HFFc6 (cell line): ENCODE results near the gene PROCA1. TPM values are rescaled to one million over a fixed set of nuclear protein-coding genes. Genes with fewer than 3 reads are reported as not detected.

Experiments
- DNase-seq: peaks from one replicate; pipeline ENCODE4 v3.0.0-alpha.2; 2018
- H3K27ac Mint-ChIP-seq: 2 replicates; pipeline ENCODE4 v1.8.0; 2020; ENCODE audit warnings: mild to moderate bottlenecking, mixed read lengths
- H3K27me3 Mint-ChIP-seq: 2 replicates; pipeline ENCODE4 v1.8.0; 2021; ENCODE audit warnings: mild to moderate bottlenecking, moderate library complexity, mixed read lengths; ENCODE audit not compliant: insufficient read depth
- H3K36me3 Mint-ChIP-seq: 2 replicates; pipeline ENCODE4 v1.8.0; 2021; ENCODE audit warnings: low read depth, mixed read lengths
- H3K4me1 Mint-ChIP-seq: 2 replicates; pipeline ENCODE4 v1.8.0; 2020; ENCODE audit warnings: low read depth, mixed read lengths
- H3K4me3 Mint-ChIP-seq: 2 replicates; pipeline ENCODE4 v1.8.0; 2020; ENCODE audit warnings: mild to moderate bottlenecking, moderate library complexity, mixed read lengths
- H3K9me3 Mint-ChIP-seq: 2 replicates; pipeline ENCODE4 v1.8.0; 2020; ENCODE audit warnings: mild to moderate bottlenecking, mixed read lengths
- CTCF ChIP-seq: fragments of 200-600 bp; sonication (generic); IDR thresholded peaks from 2 replicates; pipeline ENCODE4 v1.5.0; 2021; ENCODE audit warnings: antibody characterized with exemption, mild to moderate bottlenecking
- total RNA-seq, 6 experiments: library from RNA; stranded (reverse); fragmentation: NEBNext Ultra II Directional; extraction: Animal tissue kit (Norgen Biotek cat#: 25700); gene quantifications; 2 replicates in 1 of 6; 3 replicates in 5 of 6; pipeline ENCODE4 v1.2.3, GENCODE V29; 2021

Gene PROCA1
- total RNA-seq, 6 experiments from 2014 or later, result 0.60 to 1.1 (median 0.70) TPM

- Mint-ChIP-seq H3K36me3 (peaks cover 35% of the 10 kb centered on the region), H3K9me3 (no peaks in the 10 kb centered on the region), H3K4me1 (no peaks in the 10 kb centered on the region), H3K4me3 (no peak overlapping the region), H3K27ac (no peak overlapping the region; the same call in 1 of the 2 replicates), H3K27me3 (no peaks in the 10 kb centered on the region)
- TF ChIP-seq CTCF, result no peak
- no peak for DNase-seq
Measured at GRCh38 chr17:28693869-28694268, 17.8 kb downstream of the PROCA1 start.

- no peaks in the 10 kb centered on the region for H3K27me3 Mint-ChIP-seq
- no peaks in the 10 kb centered on the region for H3K4me1 Mint-ChIP-seq
- no peak for TF ChIP-seq CTCF
- no peaks in the 10 kb centered on the region for H3K9me3 Mint-ChIP-seq
- peaks cover 53% of the 10 kb centered on the region for H3K36me3 Mint-ChIP-seq
- no peak overlapping the region for H3K27ac Mint-ChIP-seq
- DNase-seq, result no peak
- H3K4me3 Mint-ChIP-seq, result no peak overlapping the region
Measured at GRCh38 chr17:28689011-28689410, 22.7 kb downstream of the PROCA1 start.

DNA sequence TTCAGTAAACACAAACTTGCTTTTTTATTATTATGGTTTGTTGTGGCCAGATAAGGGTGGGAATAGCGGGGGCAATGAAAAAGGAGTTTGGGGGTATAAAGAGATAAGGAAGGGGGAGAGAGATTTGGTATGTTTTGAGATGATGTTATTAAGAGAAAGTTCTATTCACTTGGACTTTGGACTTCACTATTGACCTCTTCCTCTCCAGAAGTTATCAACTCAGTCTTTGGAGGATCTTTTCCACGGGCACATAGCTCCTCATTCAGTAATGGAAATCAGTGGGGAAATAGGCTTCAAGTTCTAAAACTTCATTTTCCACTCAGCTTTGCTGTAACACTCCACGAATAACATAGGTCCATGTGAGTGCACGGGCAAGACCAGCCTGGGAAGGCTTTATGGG, 23.2 kb downstream of the PROCA1 start:
- Mint-ChIP-seq H3K9me3 (no peaks in the 10 kb centered on the region), H3K27me3 (no peaks in the 10 kb centered on the region), H3K36me3 (peaks cover 52% of the 10 kb centered on the region), H3K4me3 (no peak overlapping the region), H3K4me1 (no peaks in the 10 kb centered on the region), H3K27ac (no peak overlapping the region)
- no peak for DNase-seq
- TF ChIP-seq CTCF, result no peak

- Mint-ChIP-seq H3K27me3 (peaks cover 2% of the 10 kb centered on the region; the same call in 1 of the 2 replicates), H3K9me3 (no peaks in the 10 kb centered on the region), H3K36me3 (peaks cover 67% of the 10 kb centered on the region), H3K27ac (no peak overlapping the region), H3K4me3 (no peak overlapping the region), H3K4me1 (no peaks in the 10 kb centered on the region)
- TF ChIP-seq CTCF, result no peak
- DNase-seq, result no peak
Measured at GRCh38 chr17:28686296-28686695, 25.4 kb downstream of the PROCA1 start.

DNA sequence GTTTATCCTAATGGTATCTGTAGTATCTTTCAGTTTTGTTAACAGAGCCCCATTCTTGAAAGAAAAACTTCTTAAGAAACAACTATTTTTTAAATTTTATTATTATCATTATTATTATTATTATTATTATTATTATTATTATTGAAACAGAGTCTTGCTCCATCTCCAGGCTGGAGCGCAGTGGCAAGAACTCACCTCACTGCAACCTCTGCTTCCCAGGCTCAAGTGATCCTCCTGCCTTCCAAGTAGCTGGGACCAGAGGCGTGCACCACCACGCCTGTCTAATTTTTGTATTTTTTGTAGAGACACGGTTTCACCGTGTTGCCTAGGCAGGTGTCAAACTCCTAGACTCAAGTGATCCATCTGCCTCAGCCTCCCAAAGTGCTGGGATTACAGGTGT, 26.3 kb downstream of the PROCA1 start:
- no peak for DNase-seq
- H3K9me3 Mint-ChIP-seq, result no peaks in the 10 kb centered on the region
- no peaks in the 10 kb centered on the region for H3K4me1 Mint-ChIP-seq
- H3K4me3 Mint-ChIP-seq, result no peak overlapping the region
- H3K27ac Mint-ChIP-seq, result no peak overlapping the region
- peaks cover 68% of the 10 kb centered on the region for H3K36me3 Mint-ChIP-seq
- no peak for TF ChIP-seq CTCF
- peaks cover 2% of the 10 kb centered on the region; the same call in 1 of the 2 replicates for H3K27me3 Mint-ChIP-seq

- DNase-seq, result no peak
- peaks cover 2% of the 10 kb centered on the region; the same call in 1 of the 2 replicates for H3K27me3 Mint-ChIP-seq
- no peak for TF ChIP-seq CTCF
Measured at GRCh38 chr17:28684963-28685362, 26.7 kb downstream of the PROCA1 start.

More at GRCh38 chr17:28684963-28685362, 26.7 kb downstream of the PROCA1 start:
- no peaks in the 10 kb centered on the region for H3K4me1 Mint-ChIP-seq
- peaks cover 64% of the 10 kb centered on the region for H3K36me3 Mint-ChIP-seq
- H3K9me3 Mint-ChIP-seq, result no peaks in the 10 kb centered on the region
- no peak overlapping the region for H3K27ac Mint-ChIP-seq
- H3K4me3 Mint-ChIP-seq, result no peak overlapping the region
